ENCODE data around the gene ST8SIA4.

Gene ST8SIA4

GRCh38 chr5:100903039-100903887, at the start of gene ST8SIA4:
TSS of gene ST8SIA4 (minus strand) at chr5:100903282. CDS start at chr5:100902955, 327 bp downstream.
- DNase-seq (ENCODE audit: low read depth in 2 of 2), result peak; percentile 76 to 83

GRCh38 chr5:100950985-100951384, 47.9 kb upstream of the ST8SIA4 start:
- DNase-seq (ENCODE audit: low read depth in 2 of 2), result no peak

GRCh38 chr5:100913298-100913697, 10.2 kb upstream of the ST8SIA4 start:
- DNase-seq (ENCODE audit: low read depth in 2 of 2), result no peak

- no peak for DNase-seq (ENCODE audit: low read depth in 2 of 2)
Observed at GRCh38 chr5:100909034-100909433, 6.0 kb upstream of the ST8SIA4 start.

GRCh38 chr5:100905259-100905914, 2.3 kb upstream of the ST8SIA4 start:
- no peak for DNase-seq (ENCODE audit: low read depth in 2 of 2)

GRCh38 chr5:100904259-100904861, 1.3 kb upstream of the ST8SIA4 start:
- DNase-seq (ENCODE audit: low read depth in 2 of 2), result no peak

- no peak for DNase-seq (ENCODE audit: low read depth in 2 of 2)
Observed at GRCh38 chr5:100902440-100903038, 543 bp downstream of the ST8SIA4 start.

GRCh38 chr5:100901821-100902341, 1.2 kb downstream of the ST8SIA4 start:
- peak; percentile 21 to 34 for DNase-seq (ENCODE audit: low read depth in 2 of 2)

- peak; percentile 71 to 73 for DNase-seq (ENCODE audit: low read depth in 2 of 2)
Observed at GRCh38 chr5:100900796-100901781, 2.0 kb downstream of the ST8SIA4 start.

GRCh38 chr5:100900142-100900795, 2.8 kb downstream of the ST8SIA4 start:
- DNase-seq (ENCODE audit: low read depth in 2 of 2), result no peak

GRCh38 chr5:100899675-100900074, 3.4 kb downstream of the ST8SIA4 start:
- DNase-seq (ENCODE audit: low read depth in 2 of 2), result no peak

GRCh38 chr5:100898504-100899346, 4.4 kb downstream of the ST8SIA4 start:
- DNase-seq (ENCODE audit: low read depth in 2 of 2), result no peak

- no peak for DNase-seq (ENCODE audit: low read depth in 2 of 2)
Observed at GRCh38 chr5:100896054-100896453, 7.0 kb downstream of the ST8SIA4 start.

GRCh38 chr5:100890461-100891008, 12.5 kb downstream of the ST8SIA4 start:
- DNase-seq (ENCODE audit: low read depth in 2 of 2), result no peak

- DNase-seq (ENCODE audit: low read depth in 2 of 2), result no peak
Observed at GRCh38 chr5:100889896-100890295, 13.2 kb downstream of the ST8SIA4 start.

- no peak for DNase-seq (ENCODE audit: low read depth in 2 of 2)
Observed at GRCh38 chr5:100889165-100889743, 13.8 kb downstream of the ST8SIA4 start.

GRCh38 chr5:100877274-100877673, 25.8 kb downstream of the ST8SIA4 start:
- DNase-seq (ENCODE audit: low read depth in 2 of 2), result no peak

GRCh38 chr5:100872408-100873190, 30.5 kb downstream of the ST8SIA4 start:
- no peak for DNase-seq (ENCODE audit: low read depth in 2 of 2)
